H1 (cell line): ENCODE data around the gene ADCY5. TPM values are rescaled to one million over a fixed set of nuclear protein-coding genes. Genes with fewer than 3 reads are reported as not detected.
"Not testable (repeated sequence)": the region's sequence is repeated elsewhere in the genome, so short reads cannot be mapped to it uniquely, and the experiment has no call there.

Experiments used
- CTCF ChIA-PET: fragments of 300-600 bp; sonication (Branson Sonifier 250); formaldehyde crosslinking; loops from one replicate; lab custom pipeline; 2021; ENCODE audit not compliant: partially characterized antibody; lab: Charles Lee
- POLR2A ChIA-PET: fragments of 300-600 bp; sonication (Branson Sonifier 250); formaldehyde crosslinking; loops from one replicate; lab custom pipeline; 2021; ENCODE audit warnings: inconsistent platforms; ENCODE audit not compliant: partially characterized antibody; lab: Charles Lee
- DNase-seq, 2 experiments: peaks; one replicate each; pipeline versions ENCODE4 v3.0.0 to v3.0.0-alpha.2; 2010 to 2022; ENCODE audit warnings: low spot score in 2 of 2, low read depth in 1 of 2, mixed read lengths in 1 of 2
- FAIRE-seq: peaks from 2 replicates; lab custom pipeline; 2011; peaks lifted over from hg19 to GRCh38; lab: Jason Lieb, UNC
- H2AFZ ChIP-seq: 2 replicates; pipeline ENCODE4 v1.8.1; 2012; ENCODE audit warnings: low read length, inconsistent platforms
- H2AK5ac ChIP-seq: 2 replicates; pipeline ENCODE4 v1.6.1; 2013; ENCODE audit warnings: low read depth, low read length
- H2BK120ac ChIP-seq: replicated peaks from 2 replicates; pipeline ENCODE3; 2013; ENCODE audit warnings: low read depth, low read length, inconsistent platforms
- H2BK12ac ChIP-seq: 2 replicates; pipeline ENCODE4 v1.6.1; 2013; ENCODE audit warnings: low read depth, low read length
- H2BK15ac ChIP-seq: 2 replicates; pipeline ENCODE4 v1.6.1; 2013; ENCODE audit warnings: low read length
- H2BK20ac ChIP-seq: 2 replicates; pipeline ENCODE4 v1.6.1; 2013; ENCODE audit warnings: low read length
- H2BK5ac ChIP-seq: 2 replicates; pipeline ENCODE4 v1.6.1; 2013; ENCODE audit warnings: low read depth, low read length
- H3K14ac ChIP-seq: 2 replicates; pipeline ENCODE4 v1.6.1; 2013; ENCODE audit warnings: inconsistent platforms; ENCODE audit not compliant: insufficient read length
- H3K18ac ChIP-seq: 2 replicates; pipeline ENCODE4 v1.6.1; 2013; ENCODE audit warnings: low read length; ENCODE audit errors: extremely low read depth
- H3K23ac ChIP-seq: 2 replicates; pipeline ENCODE4 v1.6.1; 2013; ENCODE audit warnings: inconsistent platforms; ENCODE audit not compliant: insufficient read length
- H3K23me2 ChIP-seq: 2 replicates; pipeline ENCODE4 v1.6.1; 2013; ENCODE audit warnings: low read depth, low read length
- H3K27ac ChIP-seq: 2 replicates; pipeline ENCODE4 v1.6.1; 2011; ENCODE audit warnings: low read depth, low read length, inconsistent platforms
- H3K27me3 ChIP-seq, 4 experiments: replicated peaks in 1 of 4; 1 replicate in 1 of 4; 2 replicates in 3 of 4; pipeline versions ENCODE4 v1.6.1 to v1.8.1; 2011 to 2013; ENCODE audit warnings: low read length in 3 of 4, mild to moderate bottlenecking in 3 of 4, inconsistent platforms in 2 of 4, mixed read lengths in 2 of 4, moderate library complexity in 1 of 4; ENCODE audit not compliant: control insufficient read depth in 3 of 4, insufficient read depth in 3 of 4; ENCODE audit errors: extremely low read depth in 1 of 4
- H3K36me3 ChIP-seq, 4 experiments: 2 replicates each; pipeline versions ENCODE4 v1.6.1 to v1.8.1; 2011 to 2013; ENCODE audit warnings: mild to moderate bottlenecking in 4 of 4, low read length in 3 of 4, moderate library complexity in 2 of 4, control low read depth in 1 of 4, inconsistent platforms in 1 of 4; ENCODE audit not compliant: insufficient read depth in 4 of 4, control insufficient read depth in 2 of 4
- H3K4ac ChIP-seq: replicated peaks from 2 replicates; pipeline ENCODE3; 2013; ENCODE audit warnings: low read length, low read depth, mixed read lengths, inconsistent platforms; ENCODE audit not compliant: insufficient read length
- H3K4me1 ChIP-seq, 4 experiments: replicated peaks in 1 of 4; 1 replicate in 1 of 4; 2 replicates in 3 of 4; pipeline versions ENCODE4 v1.6.1 to v1.8.1; 2011 to 2013; ENCODE audit warnings: low read length in 3 of 4, inconsistent platforms in 2 of 4, mixed read lengths in 1 of 4; ENCODE audit not compliant: insufficient read depth in 4 of 4, control insufficient read depth in 3 of 4
- H3K4me2 ChIP-seq, 2 experiments: 2 replicates each; pipeline versions ENCODE4 v1.6.1 to v1.8.1; 2011 to 2013; ENCODE audit warnings: low read depth in 2 of 2, low read length in 2 of 2, control low read depth in 1 of 2, inconsistent platforms in 1 of 2, mild to moderate bottlenecking in 1 of 2; ENCODE audit not compliant: insufficient read depth in 1 of 2
- H3K4me3 ChIP-seq, 4 experiments: fragments of 200-600, 300-600 bp in 1 of 4; sonication (generic), shearing (Covaris generic), sonication (Bioruptor Twin) in 1 of 4; 2 replicates each; pipeline versions ENCODE4 v1.5.1 to v1.8.1; 2011 to 2016; ENCODE audit warnings: low read length in 4 of 4, low read depth in 3 of 4, control low read depth in 2 of 4, inconsistent platforms in 2 of 4, mild to moderate bottlenecking in 2 of 4, mixed read lengths in 1 of 4, moderate library complexity in 1 of 4; ENCODE audit not compliant: insufficient read depth in 2 of 4; ENCODE audit errors: extremely low read depth in 1 of 4
- H3K56ac ChIP-seq: replicated peaks from 2 replicates; pipeline ENCODE3; 2013; ENCODE audit warnings: low read depth, mild to moderate bottlenecking, mixed read lengths, low read length, inconsistent platforms; ENCODE audit not compliant: insufficient read length
- H3K79me1 ChIP-seq: 2 replicates; pipeline ENCODE4 v1.6.1; 2013; ENCODE audit warnings: low read depth, low read length, control low read depth
- H3K79me2 ChIP-seq, 2 experiments: 2 replicates each; pipeline versions ENCODE4 v1.6.1 to v1.8.1; 2012 to 2013; ENCODE audit warnings: low read length in 2 of 2, mild to moderate bottlenecking in 2 of 2, inconsistent platforms in 1 of 2; ENCODE audit not compliant: insufficient read depth in 2 of 2, control insufficient read depth in 1 of 2
- H3K9ac ChIP-seq, 4 experiments: replicated peaks in 1 of 4; 1 replicate in 1 of 4; 2 replicates in 3 of 4; pipeline versions ENCODE4 v1.6.1 to v1.8.1; 2011 to 2013; ENCODE audit warnings: low read depth in 3 of 4, low read length in 3 of 4, control low read depth in 2 of 4, mild to moderate bottlenecking in 2 of 4, moderate library complexity in 2 of 4, inconsistent platforms in 1 of 4; ENCODE audit errors: extremely low read depth in 1 of 4
- H3K9me3 ChIP-seq, 2 experiments: 2 replicates each; pipeline versions ENCODE4 v1.6.1 to v1.8.1; 2012 to 2013; ENCODE audit warnings: mild to moderate bottlenecking in 2 of 2, moderate library complexity in 2 of 2, control low read depth in 1 of 2, inconsistent platforms in 1 of 2, low read depth in 1 of 2, low read length in 1 of 2, mixed read lengths in 1 of 2; ENCODE audit not compliant: insufficient read depth in 2 of 2
- H4K20me1 ChIP-seq, 2 experiments: replicated peaks in 1 of 2; 2 replicates each; pipeline versions ENCODE3 to v1.8.1; 2011 to 2013; ENCODE audit warnings: inconsistent platforms in 2 of 2, low read length in 2 of 2, mild to moderate bottlenecking in 1 of 2; ENCODE audit not compliant: insufficient read depth in 2 of 2, control insufficient read depth in 1 of 2
- H4K5ac ChIP-seq: 2 replicates; pipeline ENCODE4 v1.6.1; 2013; ENCODE audit warnings: low read length, low read depth, mixed read lengths, inconsistent platforms; ENCODE audit not compliant: insufficient read length
- H4K8ac ChIP-seq: 2 replicates; pipeline ENCODE4 v1.8.0; 2013; ENCODE audit warnings: mild to moderate bottlenecking, moderate library complexity, low read length, inconsistent platforms; ENCODE audit not compliant: insufficient read depth; ENCODE audit errors: extremely low read depth
- H4K91ac ChIP-seq: replicated peaks from 2 replicates; pipeline ENCODE3; 2013; ENCODE audit warnings: low read length, mixed read lengths, inconsistent platforms; ENCODE audit not compliant: insufficient read length
- WGBS, 2 experiments: shearing (Covaris generic) in 1 of 2; methylation state at CpG; one replicate each; pipeline versions ENCODE4 v1.1.6 to v1.1.7; 2013 to 2015; ENCODE audit warnings: low lambda C conversion rate in 2 of 2, mixed read lengths in 2 of 2, inconsistent platforms in 1 of 2, low coverage in 1 of 2, missing lambda C conversion rate in 1 of 2; ENCODE audit not compliant: insufficient replicate concordance in 2 of 2, insufficient coverage in 1 of 2, insufficient read length in 1 of 2; ENCODE audit errors: extremely low coverage in 1 of 2, missing lambda C conversion rate in 1 of 2; 5-methylcytosine and 5-hydroxymethylcytosine counted together
- polyA plus RNA-seq, 7 experiments: library from polyadenylated mRNA; depleted of rRNA in 3 of 7; stranded (reverse) in 5 of 7; unstranded in 2 of 7; fragments of >200 nt in 5 of 7; fragments of 200-250 nt in 2 of 7; gene quantifications; 1 replicate in 5 of 7; 2 replicates in 1 of 7; 4 replicates in 1 of 7; pipeline versions ENCODE4 v1.2.1 to v1.2.3, GENCODE V29; 2011 to 2013; ENCODE audit warnings: missing spikeins in 2 of 7, mixed read lengths in 2 of 7
- total RNA-seq: library from RNA; stranded (reverse); fragmentation: NEBNext Ultra II Directional; extraction: Animal tissue kit (Norgen Biotek cat#: 25700); gene quantifications from 2 replicates; pipeline ENCODE4 v1.2.1, GENCODE V29; 2021

Gene ADCY5
- total and polyA plus RNA-seq, 2 of the 8 experiments (the other 6 are each of a cell fraction or from before 2014, with no cell fraction given) = 18.9 to 40.8 TPM

- 86% methylated on average over 8 of the region's 8 CpGs; no CpG with 5 or more reads in 1 of the 2 experiments for WGBS, 2 experiments
- not testable (repeated sequence) for H3K36me3 ChIP-seq
These were observed 38.2 kb upstream of the ADCY5 start for GRCh38 chr3:123487063-123487462.

More at GRCh38 chr3:123487063-123487462, 38.2 kb upstream of the ADCY5 start:
- H3K79me1 ChIP-seq, H3K79me2 ChIP-seq, H3K4me1 ChIP-seq, H3K23ac ChIP-seq, H3K27ac ChIP-seq, H3K27me3 ChIP-seq, H3K9me3 ChIP-seq, H3K56ac ChIP-seq, H2BK20ac ChIP-seq, H3K4me2 ChIP-seq, H3K23me2 ChIP-seq, H2BK120ac ChIP-seq, H3K4me3 ChIP-seq, H3K14ac ChIP-seq, H4K8ac ChIP-seq, H2AK5ac ChIP-seq, H4K20me1 ChIP-seq, H3K9ac ChIP-seq, DNase-seq, H4K91ac ChIP-seq, FAIRE-seq, H3K18ac ChIP-seq, H3K4ac ChIP-seq, H4K5ac ChIP-seq, H2BK5ac ChIP-seq, H2BK12ac ChIP-seq, H2BK15ac ChIP-seq, H2AFZ ChIP-seq: not testable (repeated sequence)
- POLR2A ChIA-PET = interaction anchor here (1.5 kb wide), 1 partner anchor 11 kb away, joined by 3 read pairs; no protein-coding TSS in a partner anchor
- CTCF ChIA-PET = interaction anchor here (0.7 to 4.7 kb wide), 9 partner anchors 9 to 517 kb away, joined by 3 to 35 read pairs (median 3); no protein-coding TSS in a partner anchor
